ENCODE data around the gene TMPO.
"Not testable (repeated sequence)": the region's sequence is repeated elsewhere in the genome, so short reads cannot be mapped to it uniquely, and the experiment has no call there.

TMPO gene

GRCh38 chr12:98594050-98594835, 78.9 kb downstream of the TMPO start:
- WGBS (ENCODE audit: insufficient coverage, insufficient read length), result no CpG with 5 or more reads among the region's 35 CpGs
- peaks cover 6% of the 10 kb centered on the region; the same call in 1 of the 2 replicates for H3K36me3 ChIP-seq (ENCODE audit: control insufficient read depth, insufficient read depth, low read length)

DNA sequence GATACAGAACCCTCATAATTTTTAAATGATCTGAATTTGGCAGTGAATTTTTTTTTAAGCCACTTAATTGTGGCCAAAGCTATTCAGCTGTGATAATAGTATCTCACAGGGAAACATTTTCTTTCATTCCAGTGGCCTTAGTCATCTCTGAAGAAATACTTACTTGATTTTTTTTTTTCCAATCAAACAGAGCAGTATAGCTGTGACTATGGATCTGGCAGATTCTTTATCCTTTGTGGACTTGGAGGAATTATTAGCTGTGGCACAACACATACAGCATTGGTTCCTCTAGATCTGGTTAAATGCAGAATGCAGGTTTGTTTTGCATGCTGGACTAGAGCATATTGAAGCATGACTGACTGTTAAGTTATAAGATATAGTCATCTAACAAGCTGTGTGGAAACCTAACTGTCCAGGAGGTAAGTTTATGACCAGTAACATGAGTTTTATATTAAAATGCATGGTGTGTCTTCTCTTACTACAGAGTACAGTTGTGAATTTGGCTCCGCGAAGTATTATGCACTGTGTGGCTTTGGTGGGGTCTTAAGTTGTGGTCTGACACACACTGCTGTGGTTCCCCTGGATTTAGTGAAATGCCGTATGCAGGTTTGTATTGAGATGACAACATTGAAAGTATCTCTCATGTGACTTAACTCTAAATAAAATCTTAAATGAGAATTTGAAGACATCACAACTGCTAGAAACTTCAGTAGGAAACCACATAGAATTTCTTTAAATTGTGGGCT, 80.0 kb downstream of the TMPO start:
- no peak overlapping the region for H3K27ac ChIP-seq (ENCODE audit: low read length)
- H3K36me3 ChIP-seq (ENCODE audit: control insufficient read depth, insufficient read depth, low read length), result peaks cover 13% of the 10 kb centered on the region; the same call in 1 of the 2 replicates
- no peaks in the 10 kb centered on the region for H3K27me3 ChIP-seq (ENCODE audit: control insufficient read depth, insufficient read depth, low read length)

More at GRCh38 chr12:98594050-98594835, 78.9 kb downstream of the TMPO start:
- H3K9me3 ChIP-seq (ENCODE audit: control insufficient read depth, insufficient read depth, low read length), result no peaks in the 10 kb centered on the region
- no peak for DNase-seq (ENCODE audit: low read depth, low spot score)
- peak overlapping the region; percentile 97 for H3K4me3 ChIP-seq (ENCODE audit: low read length)
- H3K27me3 ChIP-seq (ENCODE audit: control insufficient read depth, insufficient read depth, low read length), result no peaks in the 10 kb centered on the region
- no peaks in the 10 kb centered on the region for H3K4me1 ChIP-seq (ENCODE audit: control insufficient read depth, insufficient read depth, low read length)
- H3K27ac ChIP-seq (ENCODE audit: low read length), result no peak overlapping the region

GRCh38 chr12:98597313-98597712, 81.9 kb downstream of the TMPO start:
- H3K4me1 ChIP-seq (ENCODE audit: control insufficient read depth, insufficient read depth, low read length); H3K27me3 ChIP-seq (ENCODE audit: control insufficient read depth, insufficient read depth, low read length); H3K27ac ChIP-seq (ENCODE audit: low read length); DNase-seq (ENCODE audit: low read depth, low spot score); H3K9me3 ChIP-seq (ENCODE audit: control insufficient read depth, insufficient read depth, low read length); H3K4me3 ChIP-seq (ENCODE audit: low read length): not testable (repeated sequence)
- no CpG with 5 or more reads among the region's 5 CpGs for WGBS (ENCODE audit: insufficient coverage, insufficient read length)
- H3K36me3 ChIP-seq (ENCODE audit: control insufficient read depth, insufficient read depth, low read length), result peaks cover 19% of the 10 kb centered on the region; the same call in 1 of the 2 replicates

More for the DNA sequence above, 80.0 kb downstream of the TMPO start:
- Histone ChIP-seq H3K4me3 (ENCODE audit: low read length) (no peak overlapping the region; the same call in 1 of the 2 replicates), H3K9me3 (ENCODE audit: control insufficient read depth, insufficient read depth, low read length) (no peaks in the 10 kb centered on the region), H3K4me1 (ENCODE audit: control insufficient read depth, insufficient read depth, low read length) (no peaks in the 10 kb centered on the region)
- no peak for DNase-seq (ENCODE audit: low read depth, low spot score)
- no CpG with 5 or more reads among the region's 3 CpGs for whole genome bisulfite sequencing (ENCODE audit: insufficient coverage, insufficient read length)
